Fibroblast of skin of left biceps (primary cell): Measurements from ENCODE around the gene UTP25.
A peak's percentile ranks its signal among the peaks of the same experiment; 100 is the strongest.

Experiments
- DNase-seq, 2 experiments: peaks; one replicate each; pipeline ENCODE4 v3.0.0-alpha.2; 2013; ENCODE audit warnings: low read depth in 2 of 2

Gene UTP25

GRCh38 chr1:209839875-209840546, 12.2 kb downstream of the UTP25 start:
- DNase-seq, result peak; percentile 82 to 84

- no peak for DNase-seq
These were observed 12.8 kb downstream of the UTP25 start for GRCh38 chr1:209840611-209841010.

GRCh38 chr1:209844695-209845407, 17.1 kb downstream of the UTP25 start:
- DNase-seq, result no peak

- no peak for DNase-seq
These were observed 17.6 kb downstream of the UTP25 start for GRCh38 chr1:209845408-209845725.

GRCh38 chr1:209849388-209849787, 21.6 kb downstream of the UTP25 start:
- no peak for DNase-seq

GRCh38 chr1:209850342-209850979, 22.7 kb downstream of the UTP25 start:
- peak; percentile 62 to 64 for DNase-seq

- no peak for DNase-seq
These were observed 25.9 kb downstream of the UTP25 start for GRCh38 chr1:209853676-209854075.

- no peak for DNase-seq
These were observed 26.4 kb downstream of the UTP25 start for GRCh38 chr1:209854196-209854595.

GRCh38 chr1:209855006-209855405, 27.2 kb downstream of the UTP25 start:
- no peak for DNase-seq

GRCh38 chr1:209855623-209856022, 27.9 kb downstream of the UTP25 start:
- DNase-seq, result no peak

- DNase-seq, result no peak
These were observed 30.9 kb downstream of the UTP25 start for GRCh38 chr1:209858561-209859103.

GRCh38 chr1:209860293-209860881, 32.6 kb downstream of the UTP25 start:
- no peak for DNase-seq

GRCh38 chr1:209861242-209861641, 33.5 kb downstream of the UTP25 start:
- DNase-seq, result no peak

GRCh38 chr1:209862391-209863356, 34.9 kb downstream of the UTP25 start:
- no peak for DNase-seq

- no peak for DNase-seq
These were observed 36.2 kb downstream of the UTP25 start for GRCh38 chr1:209863766-209864485.

GRCh38 chr1:209866201-209866600, 38.4 kb downstream of the UTP25 start:
- no peak for DNase-seq

- DNase-seq, result peak; percentile 57 to 58
These were observed 41.7 kb downstream of the UTP25 start for GRCh38 chr1:209869291-209870149.

GRCh38 chr1:209870151-209870831, 42.5 kb downstream of the UTP25 start:
- DNase-seq, result peak; percentile 86 to 91

- DNase-seq, result no peak
These were observed 43.2 kb downstream of the UTP25 start for GRCh38 chr1:209871006-209871405.
